AG04450 (cell line): Measurements from ENCODE around the gene TBATA. TPM values are rescaled to one million over a fixed set of nuclear protein-coding genes. Genes with fewer than 3 reads are reported as not detected.

ENCODE experiments used
- CTCF ChIA-PET: fragments of 300-600, 350-600 bp; formaldehyde crosslinking; extraction: SDS; loops from one replicate; lab custom pipeline; 2022; ENCODE audit warnings: antibody characterized with exemption, inconsistent platforms; lab: Charles Lee
- POLR2A ChIA-PET: fragments of 350-600 bp; formaldehyde crosslinking; extraction: SDS; loops from one replicate; lab custom pipeline; 2021; ENCODE audit warnings: antibody characterized with exemption, inconsistent platforms; lab: Yijun Ruan, JAX
- DNase-seq: peaks from one replicate; pipeline ENCODE4 v3.0.0-alpha.2; 2011; ENCODE audit warnings: low read depth, low spot score
- H3K27ac ChIP-seq: one replicate; pipeline ENCODE4 v1.5.1; 2012; ENCODE audit warnings: low read depth, low read length, control low read depth
- H3K27me3 ChIP-seq: one replicate; pipeline ENCODE4 v1.6.0; 2012; ENCODE audit warnings: low read length; ENCODE audit not compliant: control insufficient read depth, insufficient read depth
- H3K4me3 ChIP-seq: 2 replicates; pipeline ENCODE4 v1.5.1; 2011; ENCODE audit warnings: mild to moderate bottlenecking, low read depth, low read length, control low read depth
- H3K9me3 ChIP-seq: 2 replicates; pipeline ENCODE4 v1.5.1; 2012; ENCODE audit warnings: low read length; ENCODE audit not compliant: control insufficient read depth, insufficient read depth
- CTCF ChIP-seq: IDR thresholded peaks from 2 replicates; pipeline ENCODE4 v1.5.1; 2011; ENCODE audit warnings: low read depth, low read length, control low read depth, inconsistent platforms
- polyA plus RNA-seq: library from polyadenylated mRNA; depleted of rRNA; stranded (reverse); fragments of >200 nt; gene quantifications from 2 replicates; pipeline ENCODE4 v1.2.3, GENCODE V29; 2011

Gene TBATA
- polyA plus RNA-seq, 1 experiment: not detected

DNA sequence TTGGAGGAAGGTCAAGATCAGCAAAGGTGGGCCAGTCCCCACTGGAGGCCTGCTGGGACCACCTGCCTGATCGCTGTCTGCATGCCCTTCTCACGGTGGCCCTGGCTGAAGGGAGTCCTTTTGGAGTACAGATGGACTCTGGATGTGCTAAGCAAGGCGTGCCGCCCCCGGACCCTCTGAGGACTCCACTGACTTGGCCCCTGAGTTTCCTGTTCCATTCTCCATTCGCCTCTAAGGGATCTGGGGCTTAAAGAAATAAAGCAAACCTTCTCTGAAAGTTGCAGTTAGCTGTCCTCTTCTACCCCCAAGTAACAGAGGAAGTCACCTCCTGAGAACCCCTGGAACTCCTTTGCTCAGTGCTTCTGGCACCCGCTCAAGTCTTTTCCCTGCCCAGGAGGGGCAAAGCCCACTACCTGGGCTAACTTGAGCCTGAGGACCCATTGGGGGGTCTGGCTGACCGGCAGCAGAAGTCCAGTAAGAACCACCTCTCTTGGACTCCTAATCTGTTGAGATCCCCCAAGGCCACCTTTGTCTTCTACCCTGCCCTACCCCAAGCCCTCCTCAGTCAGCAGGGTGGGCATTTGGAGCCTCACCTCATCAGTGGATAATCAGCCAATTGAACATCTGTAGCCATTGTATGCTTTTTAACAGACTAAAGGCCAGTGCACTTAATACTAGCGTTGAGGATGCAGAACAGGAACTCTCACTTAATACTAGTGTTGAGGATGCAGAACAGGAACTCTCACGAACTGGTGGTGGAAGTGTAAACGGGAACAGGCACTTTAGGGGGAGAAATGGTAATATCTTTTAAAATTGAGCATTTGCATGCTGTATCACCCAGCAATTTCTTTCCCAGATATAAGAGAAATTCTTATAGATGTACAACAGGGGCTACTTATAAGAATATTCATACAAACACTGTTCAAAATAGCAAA, 2.2 kb downstream of the TBATA start:
- ChIA-PET CTCF (interaction anchor here (1.6 kb wide), 1 partner anchor 231 kb away, joined by 3 read pairs; no protein-coding TSS in a partner anchor), POLR2A (no interaction called here)
- no peak overlapping the region for H3K4me3 ChIP-seq
- H3K9me3 ChIP-seq: no peaks in the 10 kb centered on the region
- no peak for DNase-seq
- peaks cover 7% of the 10 kb centered on the region for H3K27me3 ChIP-seq
- H3K27ac ChIP-seq: no peak overlapping the region
- no peak for TF ChIP-seq CTCF

- H3K9me3 ChIP-seq: no peaks in the 10 kb centered on the region
- H3K27me3 ChIP-seq: peaks cover 7% of the 10 kb centered on the region
- H3K27ac ChIP-seq: no peak overlapping the region
- no peak overlapping the region for H3K4me3 ChIP-seq
- ChIA-PET POLR2A (no interaction called here), CTCF (interaction anchor here (1.6 kb wide), 1 partner anchor 230 kb away, joined by 3 read pairs; no protein-coding TSS in a partner anchor)
- no peak for TF ChIP-seq CTCF
- DNase-seq: no peak
Observed at GRCh38 chr10:70782086-70782745, 3.0 kb downstream of the TBATA start.

- peaks cover 7% of the 10 kb centered on the region for H3K27me3 ChIP-seq
- TF ChIP-seq CTCF: no peak
- ChIA-PET POLR2A (no interaction called here), CTCF (interaction anchor here (1.6 kb wide), 1 partner anchor 229 kb away, joined by 3 read pairs; no protein-coding TSS in a partner anchor)
- H3K9me3 ChIP-seq: no peaks in the 10 kb centered on the region
- no peak overlapping the region for H3K4me3 ChIP-seq
- DNase-seq: no peak
- H3K27ac ChIP-seq: no peak overlapping the region
Observed at GRCh38 chr10:70781461-70782051, 3.6 kb downstream of the TBATA start.

- CTCF ChIA-PET: no interaction called here
- POLR2A ChIA-PET: no interaction called here
- peaks cover 9% of the 10 kb centered on the region for H3K27me3 ChIP-seq
- no peaks in the 10 kb centered on the region for H3K9me3 ChIP-seq
- TF ChIP-seq CTCF: no peak
- no peak overlapping the region for H3K27ac ChIP-seq
- DNase-seq: no peak
- no peak overlapping the region for H3K4me3 ChIP-seq
Observed at GRCh38 chr10:70780772-70781171, 4.4 kb downstream of the TBATA start.

DNA sequence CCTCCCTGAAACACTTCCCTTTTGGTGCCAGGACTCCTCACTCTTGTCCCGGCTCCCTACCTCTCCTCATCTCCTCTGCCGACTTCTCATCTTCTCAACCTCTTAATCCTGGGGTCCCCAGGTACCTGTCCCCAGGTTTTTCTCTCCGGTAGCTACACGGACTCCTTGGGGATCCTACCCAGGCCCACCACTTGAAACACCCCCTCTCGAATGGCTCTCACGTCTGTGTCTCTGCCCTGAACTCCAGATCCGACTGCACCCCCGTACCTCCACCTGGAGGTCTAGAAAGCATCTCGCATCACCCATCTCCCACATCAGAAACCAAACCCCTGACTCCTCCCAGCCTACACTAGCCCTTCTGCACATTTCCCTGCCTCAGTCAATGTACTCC, 4.8 kb downstream of the TBATA start:
- POLR2A ChIA-PET: no interaction called here
- CTCF ChIA-PET: no interaction called here
- Histone ChIP-seq H3K9me3 (no peaks in the 10 kb centered on the region), H3K27me3 (peaks cover 11% of the 10 kb centered on the region), H3K27ac (no peak overlapping the region), H3K4me3 (no peak overlapping the region)
- DNase-seq: no peak
- no peak for TF ChIP-seq CTCF
